ENCODE data around the gene ADGRG7.

The ADGRG7 gene

GRCh38 chr3:100702980-100703345 is 93.6 kb downstream of the ADGRG7 start:
- DNase-seq: no peak

GRCh38 chr3:100703865-100704264 is 94.5 kb downstream of the ADGRG7 start:
- DNase-seq: no peak

- DNase-seq: no peak
Measured at GRCh38 chr3:100706365-100706764, 97.0 kb downstream of the ADGRG7 start.

- DNase-seq: no peak
Measured at GRCh38 chr3:100708644-100708988, 99.2 kb downstream of the ADGRG7 start.

GRCh38 chr3:100708989-100709841 is 99.8 kb downstream of the ADGRG7 start, which contains the start of gene TFG:
TFG (plus strand) TSS chr3:100709494; CDS start chr3:100713686, 4,192 bp downstream.
- peak; percentile 93 for DNase-seq

- DNase-seq: peak; percentile 24
Measured at GRCh38 chr3:100709842-100710260, 100.5 kb downstream of the ADGRG7 start.

- no peak for DNase-seq
Measured at GRCh38 chr3:100710261-100710968, 101.0 kb downstream of the ADGRG7 start.

GRCh38 chr3:100715176-100715575 is 105.8 kb downstream of the ADGRG7 start:
- no peak for DNase-seq

- no peak for DNase-seq
Measured at GRCh38 chr3:100717063-100717462, 107.7 kb downstream of the ADGRG7 start.

- DNase-seq: no peak
Measured at GRCh38 chr3:100717637-100718487, 108.5 kb downstream of the ADGRG7 start.

- no peak for DNase-seq
Measured at GRCh38 chr3:100719136-100719535, 109.7 kb downstream of the ADGRG7 start.

- DNase-seq: no peak
Measured at GRCh38 chr3:100720426-100720825, 111.0 kb downstream of the ADGRG7 start.

GRCh38 chr3:100725935-100726513 is 116.6 kb downstream of the ADGRG7 start:
- DNase-seq: no peak

- no peak for DNase-seq
Measured at GRCh38 chr3:100726706-100727105, 117.3 kb downstream of the ADGRG7 start.

GRCh38 chr3:100730524-100730923 is 121.1 kb downstream of the ADGRG7 start:
- DNase-seq: no peak

GRCh38 chr3:100732435-100732834 is 123.0 kb downstream of the ADGRG7 start:
- no peak for DNase-seq

- no peak for DNase-seq
Measured at GRCh38 chr3:100737334-100737733, 127.9 kb downstream of the ADGRG7 start.

GRCh38 chr3:100740207-100740606 is 130.8 kb downstream of the ADGRG7 start:
- no peak for DNase-seq

GRCh38 chr3:100743535-100743934 is 134.1 kb downstream of the ADGRG7 start:
- no peak for DNase-seq

- no peak for DNase-seq
Measured at GRCh38 chr3:100744671-100745070, 135.3 kb downstream of the ADGRG7 start.

Data from NCI-H524 treated with DMSO at 0.1 percent for 48 hours (cell line).